H9 (cell line): Measurements from ENCODE around the gene KRTAP20-4. TPM values are rescaled to one million over a fixed set of nuclear protein-coding genes. Genes with fewer than 3 reads are reported as not detected.

Experiments
- DNase-seq: peaks from one replicate; pipeline ENCODE4 v3.0.0-alpha.2; 2017
- H2AFZ ChIP-seq: one replicate; pipeline ENCODE4 v1.6.1; 2013; ENCODE audit warnings: mild to moderate bottlenecking, low read length, control low read depth, moderate library complexity
- H2AK5ac ChIP-seq: 2 replicates; pipeline ENCODE4 v1.6.1; 2013; ENCODE audit warnings: low read length, control low read depth, mixed read lengths; ENCODE audit not compliant: insufficient read length
- H2BK120ac ChIP-seq: one replicate; pipeline ENCODE4 v1.6.1; 2013; ENCODE audit warnings: low read depth, mild to moderate bottlenecking, low read length, control low read depth, inconsistent platforms; ENCODE audit not compliant: poor library complexity, severe bottlenecking
- H2BK12ac ChIP-seq: 2 replicates; pipeline ENCODE4 v1.6.1; 2013; ENCODE audit warnings: low read length, control low read depth, mixed read lengths, low read depth; ENCODE audit not compliant: insufficient read length
- H2BK15ac ChIP-seq: 2 replicates; pipeline ENCODE4 v1.6.1; 2013; ENCODE audit warnings: low read depth, low read length, control low read depth
- H2BK20ac ChIP-seq: one replicate; pipeline ENCODE4 v1.6.1; 2013; ENCODE audit warnings: low read depth, mild to moderate bottlenecking, low read length, control low read depth, inconsistent platforms; ENCODE audit not compliant: poor library complexity, severe bottlenecking
- H2BK5ac ChIP-seq: 2 replicates; pipeline ENCODE4 v1.6.1; 2013; ENCODE audit warnings: low read length, control low read depth, mixed read lengths; ENCODE audit not compliant: insufficient read length
- H3K14ac ChIP-seq: 2 replicates; pipeline ENCODE4 v1.6.1; 2013; ENCODE audit warnings: low read length, control low read depth; ENCODE audit not compliant: insufficient read depth
- H3K18ac ChIP-seq: 2 replicates; pipeline ENCODE4 v1.6.1; 2013; ENCODE audit warnings: low read depth, mild to moderate bottlenecking, mixed read lengths, low read length, control low read depth; ENCODE audit not compliant: insufficient read length
- H3K23ac ChIP-seq: 2 replicates; pipeline ENCODE4 v1.6.1; 2013; ENCODE audit warnings: low read length, control low read depth, mixed read lengths, low read depth; ENCODE audit not compliant: insufficient read length
- H3K23me2 ChIP-seq: 2 replicates; pipeline ENCODE4 v1.6.1; 2013; ENCODE audit warnings: low read depth, mild to moderate bottlenecking, mixed read lengths, low read length, control low read depth; ENCODE audit not compliant: insufficient read length, poor library complexity, severe bottlenecking
- H3K27ac ChIP-seq: 2 replicates; pipeline ENCODE4 v1.5.1; 2013; ENCODE audit warnings: low read length, control low read depth, mixed read lengths, low read depth; ENCODE audit not compliant: insufficient read length
- H3K27me3 ChIP-seq: 2 replicates; pipeline ENCODE4 v1.6.1; 2013; ENCODE audit warnings: low read length, control low read depth, inconsistent platforms; ENCODE audit not compliant: insufficient read depth
- H3K4ac ChIP-seq: 2 replicates; pipeline ENCODE4 v1.6.1; 2013; ENCODE audit warnings: low read depth, mild to moderate bottlenecking, control low read depth, inconsistent platforms, low read length, moderate library complexity
- H3K4me1 ChIP-seq: 2 replicates; pipeline ENCODE4 v1.6.1; 2013; ENCODE audit warnings: low read length, control low read depth, inconsistent platforms; ENCODE audit not compliant: insufficient read depth
- H3K4me2 ChIP-seq: 2 replicates; pipeline ENCODE4 v1.6.1; 2013; ENCODE audit warnings: low read length, control low read depth, mixed read lengths; ENCODE audit not compliant: insufficient read length, insufficient read depth
- H3K56ac ChIP-seq: 2 replicates; pipeline ENCODE4 v1.6.1; 2013; ENCODE audit warnings: low read depth, mild to moderate bottlenecking, mixed read lengths, low read length, control low read depth; ENCODE audit not compliant: insufficient read length
- H3K79me1 ChIP-seq: 2 replicates; pipeline ENCODE4 v1.6.1; 2013; ENCODE audit warnings: low read depth, mild to moderate bottlenecking, moderate library complexity, low read length, control low read depth, inconsistent platforms; ENCODE audit not compliant: insufficient read depth, poor library complexity, severe bottlenecking
- H3K79me2 ChIP-seq: 2 replicates; pipeline ENCODE4 v1.6.1; 2013; ENCODE audit warnings: low read length, control low read depth, inconsistent platforms; ENCODE audit not compliant: insufficient read depth
- H3K9ac ChIP-seq: 2 replicates; pipeline ENCODE4 v1.6.1; 2013; ENCODE audit warnings: low read length, control low read depth, mixed read lengths; ENCODE audit not compliant: insufficient read length; ENCODE audit errors: extremely low read depth
- H3K9me3 ChIP-seq: one replicate; pipeline ENCODE4 v1.6.1; 2013; ENCODE audit warnings: low read depth, low read length, inconsistent platforms; ENCODE audit not compliant: control insufficient read depth
- H3T11ph ChIP-seq: one replicate; pipeline ENCODE4 v1.6.1; 2013; ENCODE audit warnings: mild to moderate bottlenecking, low read length, control low read depth, inconsistent platforms
- H4K20me1 ChIP-seq: one replicate; pipeline ENCODE4 v1.6.1; 2013; ENCODE audit not compliant: control insufficient read depth, insufficient read length, insufficient read depth
- H4K5ac ChIP-seq: 2 replicates; pipeline ENCODE4 v1.6.1; 2013; ENCODE audit warnings: low read depth, mild to moderate bottlenecking, mixed read lengths, low read length, control low read depth; ENCODE audit not compliant: insufficient read length
- H4K8ac ChIP-seq: replicated peaks from 2 replicates; pipeline ENCODE4 v1.6.1; 2013; ENCODE audit warnings: low read length, control low read depth, mixed read lengths, low read depth; ENCODE audit not compliant: insufficient read length
- H4K91ac ChIP-seq: 2 replicates; pipeline ENCODE4 v1.6.1; 2013; ENCODE audit warnings: low read depth, mild to moderate bottlenecking, moderate library complexity, mixed read lengths, low read length, control low read depth; ENCODE audit not compliant: insufficient read length
- H3K27ac Mint-ChIP-seq, 3 experiments: 2 replicates in 2 of 3; 3 replicates in 1 of 3; pipeline ENCODE4 v1.8.0; 2020 to 2021; ENCODE audit warnings: mixed read lengths in 3 of 3, mild to moderate bottlenecking in 1 of 3, moderate library complexity in 1 of 3
- H3K27me3 Mint-ChIP-seq: 2 replicates; pipeline ENCODE4 v1.8.0; 2021; ENCODE audit warnings: low read depth, mild to moderate bottlenecking, moderate library complexity, mixed read lengths
- H3K36me3 Mint-ChIP-seq, 3 experiments: 2 replicates in 2 of 3; 3 replicates in 1 of 3; pipeline ENCODE4 v1.8.0; 2020 to 2021; ENCODE audit warnings: low read depth in 3 of 3, mixed read lengths in 3 of 3; ENCODE audit not compliant: insufficient read depth in 1 of 3
- H3K4me1 Mint-ChIP-seq, 2 experiments: 2 replicates each; pipeline ENCODE4 v1.8.0; 2020; ENCODE audit warnings: mixed read lengths in 2 of 2
- H3K4me3 Mint-ChIP-seq, 2 experiments: 2 replicates in 1 of 2; 3 replicates in 1 of 2; pipeline ENCODE4 v1.8.0; 2020 to 2021; ENCODE audit warnings: mild to moderate bottlenecking in 2 of 2, mixed read lengths in 2 of 2, moderate library complexity in 1 of 2
- H3K9me3 Mint-ChIP-seq, 2 experiments: 2 replicates in 1 of 2; 3 replicates in 1 of 2; pipeline ENCODE4 v1.8.0; 2020; ENCODE audit warnings: mild to moderate bottlenecking in 2 of 2, mixed read lengths in 2 of 2, moderate library complexity in 1 of 2
- CTCF ChIP-seq: fragments of 200-600 bp; sonication (generic); conservative IDR thresholded peaks from 3 replicates; pipeline ENCODE4 v1.8.0; 2021; ENCODE audit warnings: antibody characterized with exemption, mild to moderate bottlenecking
- WGBS: extraction: QIAGEN DNeasy Blood & Tissue Kit; methylation state at CpG from one replicate; pipeline ENCODE4 v1.1.7; 2013; ENCODE audit warnings: missing lambda C conversion rate, low lambda C conversion rate, mixed read lengths; ENCODE audit not compliant: insufficient read length; ENCODE audit errors: extremely low coverage; 5-methylcytosine and 5-hydroxymethylcytosine counted together
- total RNA-seq: library from RNA; stranded (reverse); gene quantifications from 2 replicates; pipeline ENCODE4 v1.2.1, GENCODE V29; 2021

Gene KRTAP20-4
- total RNA-seq, 1 experiment from 2014 or later = not detected

- Histone ChIP-seq H3T11ph (no peak overlapping the region), H2BK120ac (no peak overlapping the region), H3K27me3 (no peaks in the 10 kb centered on the region), H3K23ac (no peak overlapping the region), H4K91ac (no peak overlapping the region), H4K5ac (no peak overlapping the region), H2BK20ac (no peak overlapping the region), H3K9ac (no peak overlapping the region), H3K79me2 (no peaks in the 10 kb centered on the region), H2BK12ac (no peak overlapping the region), H3K18ac (no peak overlapping the region), H4K8ac (no peak overlapping the region), H3K27ac (no peak overlapping the region), H3K4me1 (no peaks in the 10 kb centered on the region), H3K4me2 (no peak overlapping the region), H3K56ac (no peak overlapping the region), H2AK5ac (no peak overlapping the region), H2BK15ac (no peak overlapping the region), H3K4ac (no peak overlapping the region), H2AFZ (no peak overlapping the region), H4K20me1 (no peaks in the 10 kb centered on the region), H3K23me2 (no peaks in the 10 kb centered on the region), H3K79me1 (no peaks in the 10 kb centered on the region), H2BK5ac (no peak overlapping the region), H3K9me3 (no peaks in the 10 kb centered on the region), H3K14ac (no peak overlapping the region)
- DNase-seq = no peak
- TF ChIP-seq CTCF = no peak
- H3K9me3 Mint-ChIP-seq = peaks cover 3 to 43% of the 10 kb centered on the region in 2 experiments; a peak in 4 of 5 replicates
- no CpG with 5 or more reads among the region's 2 CpGs for WGBS
- no peak overlapping the region for H3K4me3 Mint-ChIP-seq
- H3K4me1 Mint-ChIP-seq = no peaks in the 10 kb centered on the region
- H3K36me3 Mint-ChIP-seq = peaks cover 0 to 24% (median 5%) of the 10 kb centered on the region in 3 experiments; a peak in 5 of 7 replicates
- no peak overlapping the region for H3K27ac Mint-ChIP-seq
- H3K27me3 Mint-ChIP-seq = peaks cover 3% of the 10 kb centered on the region; the same call in 1 of the 2 replicates
Measured at GRCh38 chr21:30612132-30612531, 8.3 kb upstream of the KRTAP20-4 start.
